ENCODE results near the gene ANKS1B.
"Not testable (repeated sequence)": the region's sequence is repeated elsewhere in the genome, so short reads cannot be mapped to it uniquely, and the experiment has no call there.

The ANKS1B gene

DNA sequence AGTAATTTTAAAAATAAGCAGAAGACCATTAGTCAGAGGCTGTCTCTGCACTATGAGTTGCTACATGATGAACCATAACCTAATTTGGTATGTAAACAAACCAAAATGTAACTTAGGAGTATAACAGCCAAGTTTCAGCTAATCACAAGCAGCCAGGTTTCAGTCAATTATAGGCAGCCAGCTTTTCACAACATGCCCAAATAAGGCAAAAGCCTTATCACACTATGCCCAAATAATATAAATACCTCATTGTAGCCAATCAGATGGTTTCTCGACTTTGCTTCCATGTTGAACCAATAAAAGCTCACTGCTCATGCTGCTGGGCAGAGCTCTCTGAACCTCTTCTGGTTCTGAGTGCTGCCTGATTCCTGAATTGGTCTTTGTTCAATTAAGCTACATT, 298.6 kb downstream of the ANKS1B start:
- no peak for DNase-seq

DNA sequence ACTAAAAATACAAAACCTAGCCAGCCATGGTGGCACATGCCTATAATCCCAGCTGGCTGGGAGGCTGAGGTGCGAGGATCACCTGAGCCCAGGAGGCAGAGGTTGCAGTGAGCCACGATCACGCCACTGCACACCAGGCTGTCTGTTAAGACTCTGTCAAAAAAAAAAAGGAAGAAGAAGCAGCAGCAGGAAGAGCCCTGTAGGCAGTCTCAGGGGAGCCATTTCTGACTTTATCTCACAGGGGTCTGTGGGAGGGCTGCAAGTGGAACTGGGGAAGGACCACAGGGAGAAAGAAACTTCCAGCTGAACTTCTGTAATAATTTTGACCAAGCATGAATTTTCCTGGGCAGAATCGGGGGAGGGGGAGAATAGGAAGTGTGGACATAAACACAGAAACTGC, 304.5 kb downstream of the ANKS1B start:
- DNase-seq = no peak

DNA sequence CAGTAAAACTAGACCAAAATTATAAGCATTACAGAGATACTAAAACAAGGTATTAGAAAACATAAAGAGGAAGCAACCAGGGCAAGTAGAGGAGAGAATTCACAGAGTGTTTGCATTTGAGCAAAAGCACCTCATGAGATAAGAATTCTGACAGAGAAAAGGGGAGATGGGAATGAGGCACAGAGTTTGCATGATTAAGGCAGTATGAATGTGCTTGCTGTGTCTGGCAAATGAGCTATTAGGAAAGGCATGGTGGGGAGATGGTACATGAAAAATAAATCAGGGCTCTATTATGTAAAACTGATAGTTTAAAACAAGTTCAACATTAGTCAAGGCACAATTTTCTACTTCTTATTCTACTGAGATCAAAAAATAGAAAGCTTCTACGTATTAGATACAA, 314.1 kb downstream of the ANKS1B start:
- no peak for DNase-seq

DNA sequence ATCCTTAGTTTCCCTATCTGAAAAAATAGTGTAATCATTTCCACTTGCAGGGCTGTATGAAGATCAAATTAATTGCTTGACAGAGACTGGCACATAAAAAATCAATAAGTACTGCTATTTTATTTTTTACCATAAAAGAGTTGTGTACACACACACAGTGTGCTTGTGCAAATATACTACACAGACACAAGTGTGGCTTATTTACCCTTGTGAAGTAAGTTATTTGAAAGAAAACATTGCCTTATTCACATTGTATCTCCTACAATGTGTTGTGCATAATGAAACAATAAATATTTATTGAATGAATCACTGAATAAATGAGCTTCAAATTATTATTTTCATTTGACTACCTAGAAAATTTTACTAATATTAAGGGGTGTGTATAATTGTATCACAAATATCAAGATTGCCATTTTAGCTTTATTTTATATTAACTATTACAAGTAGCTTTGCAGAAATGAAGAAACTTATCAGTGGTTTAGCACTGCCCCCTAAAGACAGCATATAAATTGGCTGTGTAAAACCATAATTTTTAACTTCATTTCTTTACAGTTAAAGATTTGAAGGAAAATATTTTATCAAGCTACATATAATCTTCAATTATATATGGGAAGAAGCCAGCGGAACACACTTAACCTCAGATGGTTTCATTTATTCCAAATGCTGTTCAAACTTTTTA, 325.9 kb downstream of the ANKS1B start:
- peak; percentile 15 to 22 for DNase-seq

DNA sequence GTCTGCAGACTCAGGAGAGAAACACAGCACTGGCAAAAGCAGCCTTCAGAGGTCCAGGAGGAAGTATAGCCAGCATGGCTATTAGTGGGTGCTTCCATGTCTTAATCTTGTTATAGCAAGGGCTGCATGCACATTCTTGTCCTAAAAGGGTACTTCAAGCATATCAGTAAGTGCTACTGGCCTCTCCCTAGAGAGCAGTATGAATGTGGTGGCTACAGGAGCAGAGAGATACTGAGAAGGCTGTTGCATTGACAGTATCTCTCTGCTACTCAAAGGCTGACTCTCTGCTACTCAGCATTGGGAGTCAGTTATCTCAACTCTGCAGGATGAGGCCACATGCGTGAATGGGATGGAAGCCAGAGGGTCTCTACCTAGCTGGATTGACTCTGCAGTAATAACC, 335.2 kb downstream of the ANKS1B start:
- DNase-seq = no peak

DNA sequence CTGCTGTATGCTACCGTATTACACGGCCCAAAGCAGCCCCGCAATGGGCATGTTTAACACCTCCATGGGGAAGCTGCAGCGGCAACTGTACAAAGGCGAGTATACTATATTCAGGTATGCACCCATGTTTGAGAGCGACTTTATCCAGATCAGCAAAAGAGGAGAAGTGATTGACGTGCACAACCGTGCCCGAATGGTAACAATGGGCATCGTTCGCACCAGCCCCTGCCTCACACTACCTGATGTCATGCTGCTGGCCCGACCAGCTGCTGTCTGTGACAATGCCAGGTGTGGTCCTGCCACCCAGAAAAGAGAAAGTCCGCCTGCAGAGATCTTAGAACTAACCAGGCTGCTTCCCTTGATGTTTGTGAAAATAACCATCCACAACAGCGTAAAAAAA, 336.6 kb downstream of the ANKS1B start:
- no peak for DNase-seq

DNA sequence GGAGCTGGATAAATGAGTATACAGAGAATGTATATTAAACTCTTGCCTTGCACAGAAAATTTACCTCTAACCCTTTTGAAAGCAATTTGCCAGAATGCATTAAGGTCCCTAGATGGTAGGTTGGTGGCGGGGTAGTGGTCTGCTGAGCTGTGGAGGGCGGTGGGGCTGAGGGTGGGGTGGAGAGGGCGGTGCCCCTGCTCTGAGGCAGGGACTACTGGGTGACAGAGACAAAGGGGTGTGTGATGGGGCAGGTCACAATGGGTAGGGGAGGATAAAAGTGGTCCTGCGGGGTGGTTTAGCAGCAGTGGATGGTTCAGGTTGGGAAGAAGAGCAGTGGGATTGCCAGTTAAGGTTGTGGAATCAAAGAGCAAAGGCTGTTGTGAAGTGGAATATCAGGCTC, 337.3 kb downstream of the ANKS1B start, which contains the start of gene GARIN6:
TSS of gene GARIN6 (plus strand) at position 301 of the 400 bp plus-strand sequence. CDS start 422 bp downstream, outside the sequence.
- DNase-seq = no peak

DNA sequence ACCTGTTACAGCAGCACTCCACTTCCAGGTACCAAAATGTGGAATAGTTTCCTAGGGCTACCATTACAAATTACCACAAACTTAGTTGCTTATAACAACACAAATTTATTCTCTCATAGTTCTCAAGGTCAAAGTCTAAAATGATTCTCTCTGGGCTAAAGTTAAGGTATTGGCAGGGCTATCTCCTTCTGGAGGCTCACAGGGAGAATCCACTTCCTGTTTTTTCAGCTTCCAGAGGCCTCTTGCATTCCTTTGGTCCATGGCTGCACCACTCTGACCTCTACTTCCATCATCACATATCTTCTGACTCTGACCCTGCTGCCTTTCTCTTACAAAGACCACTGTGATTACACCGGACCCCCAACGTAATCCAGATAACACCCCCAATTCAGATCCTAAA, 340.1 kb downstream of the ANKS1B start:
- DNase-seq = no peak

DNA sequence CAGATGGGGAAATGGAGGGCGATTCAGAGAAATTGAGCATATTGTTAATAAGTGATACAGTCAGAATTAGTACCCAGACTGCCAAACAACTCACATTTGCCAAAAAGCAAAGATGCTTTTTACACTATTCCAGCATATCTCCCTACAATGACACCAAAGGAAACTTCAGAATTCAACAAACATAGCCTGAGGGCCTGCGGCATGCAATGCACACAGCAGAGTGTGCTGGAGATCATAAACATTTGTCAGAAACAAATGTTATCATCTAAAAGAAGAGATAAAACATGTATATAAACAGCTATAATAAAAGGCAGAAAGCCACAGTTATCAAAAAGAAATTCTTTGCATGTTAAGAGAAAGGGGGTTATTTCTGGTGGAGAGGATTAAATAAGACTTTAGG, 357.3 kb downstream of the ANKS1B start:
- no peak for DNase-seq

DNA sequence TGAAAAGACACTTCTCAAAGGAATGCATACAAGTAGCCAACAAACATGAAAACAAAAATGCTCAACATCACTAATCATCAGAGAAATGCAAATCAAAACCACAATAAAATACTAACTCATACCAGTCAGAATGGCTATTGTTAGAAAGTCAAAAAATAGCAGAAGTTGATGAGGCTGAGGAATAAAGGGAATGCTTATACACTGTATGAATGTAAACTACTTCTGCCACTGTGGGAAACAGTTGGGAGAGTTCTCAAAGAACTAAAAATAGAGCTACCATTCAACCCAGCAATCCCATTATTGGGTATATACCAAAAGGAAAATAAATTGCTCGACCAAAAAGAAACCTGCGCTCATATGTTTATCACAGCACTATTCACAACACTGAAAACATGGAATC, 360.1 kb downstream of the ANKS1B start:
- not testable (repeated sequence) for DNase-seq

DNA sequence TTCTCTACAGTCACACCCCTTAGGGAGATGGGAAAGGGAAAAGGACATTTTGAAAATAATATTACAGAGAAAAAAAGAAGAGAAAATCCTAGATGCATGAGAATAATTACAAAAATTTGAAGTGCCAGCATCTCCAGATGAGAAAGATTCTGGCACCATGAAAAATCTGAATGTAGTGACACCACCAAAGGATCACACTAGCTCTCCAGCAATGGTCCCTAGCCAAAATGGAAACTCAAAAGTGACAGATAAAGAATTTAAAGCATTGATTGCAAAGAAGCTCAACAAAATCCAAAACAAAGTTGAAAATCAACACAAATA, 364.6 kb downstream of the ANKS1B start:
- DNase-seq = no peak

DNA sequence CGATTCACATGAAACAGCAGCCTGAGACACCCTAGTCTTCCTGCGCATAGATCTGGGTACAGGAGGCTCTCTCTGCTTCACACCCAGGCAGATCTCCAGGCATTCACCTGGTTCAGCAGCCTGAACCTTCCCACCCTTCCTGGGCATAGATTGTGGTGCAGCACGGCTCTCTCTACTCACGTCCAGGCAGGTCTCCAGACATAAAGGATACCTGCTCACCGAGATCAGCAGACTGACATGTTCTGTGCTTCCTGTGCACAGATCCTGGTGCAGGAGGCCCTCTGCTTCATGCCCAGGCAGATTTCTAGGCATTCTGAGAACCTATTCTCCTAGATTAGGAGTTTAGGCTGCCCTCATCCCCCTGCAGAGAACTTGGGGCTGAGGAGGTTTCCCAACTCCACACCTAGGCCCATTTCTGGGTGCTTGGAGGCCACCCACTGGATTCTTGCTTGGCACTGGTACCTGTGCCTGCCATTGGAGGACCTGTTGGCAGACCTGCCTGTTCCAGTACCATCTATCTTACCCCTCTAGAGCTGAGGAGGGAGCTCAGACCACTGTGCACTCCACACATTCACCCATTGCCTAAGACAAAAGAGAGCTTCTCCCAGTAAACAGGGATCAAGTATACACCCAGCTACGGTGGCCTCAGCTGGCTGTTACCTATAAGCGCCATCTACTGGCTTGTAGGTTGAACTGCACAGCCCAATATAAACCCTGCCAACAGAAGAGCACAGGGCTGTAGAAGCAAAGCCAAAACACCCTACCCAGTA, 365.2 kb downstream of the ANKS1B start:
- DNase-seq = no peak

DNA sequence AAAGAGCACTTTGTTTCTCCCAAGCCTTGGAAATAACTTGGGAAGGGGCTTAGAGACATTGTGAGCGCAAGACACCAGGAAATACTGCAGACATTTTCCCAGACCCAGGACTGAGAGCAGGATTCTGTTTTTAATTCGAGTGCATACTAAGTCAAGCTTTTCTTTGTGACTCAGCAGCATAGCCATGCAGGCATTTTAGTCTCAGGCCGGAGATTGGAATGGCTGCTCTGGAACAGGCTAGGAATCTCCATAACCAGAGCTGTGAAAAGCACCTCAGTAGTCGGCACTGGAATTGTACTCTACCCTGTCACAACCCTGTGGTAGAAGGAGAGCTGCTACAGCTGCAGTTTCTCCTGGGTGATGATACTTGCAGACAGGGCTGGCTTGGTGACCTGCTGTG, 366.1 kb downstream of the ANKS1B start:
- no peak for DNase-seq

DNA sequence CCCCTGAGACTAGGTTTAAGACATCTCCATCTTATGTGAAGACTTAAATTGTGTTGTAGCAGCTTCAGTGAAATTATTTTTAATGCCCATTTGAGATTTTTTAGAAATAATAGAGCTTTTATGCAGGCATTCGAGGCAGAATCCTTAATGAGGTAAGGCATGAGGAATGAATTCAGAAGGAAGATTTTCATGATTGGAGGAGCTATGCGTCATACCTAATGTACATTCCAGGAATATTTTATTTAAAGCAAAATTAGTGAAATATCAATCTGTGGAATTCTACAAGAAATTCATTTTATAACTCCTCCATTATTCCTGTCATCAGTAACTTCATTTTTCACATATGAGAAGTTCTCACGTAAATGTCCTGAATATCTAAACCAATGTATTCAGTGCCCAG, 373.1 kb downstream of the ANKS1B start:
- DNase-seq = no peak

DNA sequence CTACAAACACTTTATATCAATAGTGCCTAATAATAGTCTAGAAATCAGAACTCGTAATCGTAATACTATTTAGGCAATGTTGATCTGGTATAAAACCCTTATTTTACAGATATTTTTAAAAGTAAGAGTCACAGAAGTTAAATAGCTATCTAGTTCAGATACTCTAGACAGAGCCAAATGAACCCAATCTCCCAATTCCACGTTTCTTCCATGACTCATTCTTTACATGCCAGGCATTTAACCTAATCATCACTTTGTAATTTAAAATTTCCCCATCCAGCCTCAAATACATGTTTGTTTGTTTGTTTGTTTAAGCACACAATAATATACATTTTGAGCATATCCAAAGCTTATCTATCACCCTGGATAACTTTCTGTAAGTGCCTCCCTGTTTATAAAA, 373.6 kb downstream of the ANKS1B start:
- DNase-seq = no peak

DNA sequence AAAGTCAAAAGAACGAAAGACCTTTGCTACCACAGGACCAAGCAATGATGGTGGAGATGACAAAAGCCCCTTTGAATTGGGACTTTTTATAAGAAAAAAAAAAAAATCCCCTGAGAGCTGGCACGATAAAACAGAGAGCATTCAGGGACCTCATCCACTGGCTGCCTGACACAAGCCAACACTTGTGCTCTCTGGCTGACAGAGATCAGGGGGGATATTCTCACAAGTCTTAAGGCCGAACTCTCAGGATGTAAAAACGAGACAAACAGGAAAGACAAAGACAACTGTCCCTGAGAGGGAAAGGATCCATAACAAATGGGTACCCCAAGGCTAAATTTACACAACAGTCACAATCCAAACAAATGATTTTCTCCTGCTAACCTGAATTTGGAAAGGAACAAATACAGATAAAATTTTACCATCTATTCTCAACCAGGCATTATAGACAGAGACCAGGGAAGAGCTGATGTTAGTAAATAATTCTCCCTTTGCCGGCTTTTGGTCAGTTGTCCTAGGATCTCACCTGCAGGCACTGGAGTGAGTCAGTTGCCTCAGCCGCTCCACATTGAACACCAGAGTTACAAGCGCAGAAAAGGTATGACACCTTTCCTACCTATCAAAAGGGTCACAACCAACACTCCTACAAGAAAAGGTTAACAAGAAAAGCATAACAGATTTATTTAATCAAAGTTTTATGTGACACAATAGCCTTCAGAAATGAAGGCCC, 375.1 kb downstream of the ANKS1B start:
- no peak for DNase-seq

DNA sequence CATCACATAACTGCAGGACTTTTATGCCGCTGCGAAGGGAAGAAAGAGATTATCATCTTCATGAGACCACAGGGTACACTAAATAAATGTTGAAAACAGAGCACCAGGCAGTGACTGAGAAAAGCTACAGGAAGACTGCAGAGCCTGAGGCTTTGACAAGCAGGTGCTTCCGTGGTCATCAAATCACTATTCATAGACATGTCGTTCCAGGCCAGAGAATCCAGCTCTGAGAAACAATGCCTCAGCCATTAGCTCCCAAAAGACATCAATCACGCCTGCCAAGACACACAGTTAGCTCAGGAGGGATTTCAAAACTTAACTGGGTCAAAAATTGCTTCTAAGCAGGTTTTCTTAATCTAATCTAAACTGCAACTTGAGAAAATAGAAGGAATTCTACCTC, 384.3 kb downstream of the ANKS1B start:
- DNase-seq = no peak

DNA sequence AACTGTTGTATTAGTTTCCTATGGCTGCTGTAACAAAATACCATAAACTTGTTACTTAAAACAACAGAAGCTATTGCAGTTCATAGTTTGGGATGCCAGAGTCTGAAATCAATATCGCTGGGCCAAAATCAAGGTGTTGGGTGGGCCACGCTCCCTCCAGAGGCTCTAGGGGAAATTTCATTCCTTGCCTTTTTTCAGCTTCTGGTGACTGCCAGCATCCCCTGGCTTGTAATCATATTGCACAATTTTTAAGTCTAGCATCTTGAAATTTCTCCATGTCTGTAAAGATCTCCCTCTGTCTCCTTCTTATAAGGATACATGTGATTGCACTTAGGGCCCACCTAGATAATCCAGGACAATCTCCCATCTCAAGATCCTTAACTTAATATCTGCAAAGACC, 386.0 kb downstream of the ANKS1B start:
- no peak for DNase-seq

DNA sequence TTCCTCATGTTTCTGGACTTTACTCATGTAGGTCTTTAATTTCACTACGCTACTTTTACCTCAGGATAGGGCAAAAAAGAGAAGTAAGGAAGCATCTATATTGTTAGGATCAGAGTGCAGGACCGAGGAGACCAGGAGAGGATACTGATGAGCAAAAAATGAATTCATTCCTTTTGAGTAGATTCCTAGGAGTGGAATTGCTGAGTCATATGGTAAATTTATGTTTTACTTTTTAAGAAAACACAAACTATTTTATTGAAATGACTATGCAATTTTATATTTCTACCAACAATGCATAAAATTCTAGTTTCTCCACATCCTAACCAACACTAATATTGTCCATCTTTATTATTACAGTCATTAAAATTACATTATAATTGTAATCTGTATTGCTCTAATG, 388.0 kb downstream of the ANKS1B start:
- no peak for DNase-seq

DNA sequence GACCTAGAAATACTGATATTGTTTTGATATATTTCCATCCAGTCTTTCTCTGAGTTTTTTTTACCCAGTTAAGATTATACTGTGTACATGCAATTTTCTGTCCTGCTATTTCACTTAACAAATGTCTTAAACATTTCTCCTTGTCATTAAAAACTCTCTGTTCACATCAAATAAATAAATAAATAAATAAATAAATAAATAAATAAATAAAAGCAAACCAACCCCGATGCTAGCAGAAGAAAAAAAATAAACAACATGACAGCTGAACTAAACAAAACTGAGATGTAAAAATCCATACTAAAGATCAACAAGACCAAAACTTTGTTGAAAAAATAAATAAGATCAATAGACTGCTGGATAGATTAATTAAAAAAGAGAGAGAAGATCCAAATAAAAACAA, 407.6 kb downstream of the ANKS1B start:
- DNase-seq = not testable (repeated sequence)

DNA sequence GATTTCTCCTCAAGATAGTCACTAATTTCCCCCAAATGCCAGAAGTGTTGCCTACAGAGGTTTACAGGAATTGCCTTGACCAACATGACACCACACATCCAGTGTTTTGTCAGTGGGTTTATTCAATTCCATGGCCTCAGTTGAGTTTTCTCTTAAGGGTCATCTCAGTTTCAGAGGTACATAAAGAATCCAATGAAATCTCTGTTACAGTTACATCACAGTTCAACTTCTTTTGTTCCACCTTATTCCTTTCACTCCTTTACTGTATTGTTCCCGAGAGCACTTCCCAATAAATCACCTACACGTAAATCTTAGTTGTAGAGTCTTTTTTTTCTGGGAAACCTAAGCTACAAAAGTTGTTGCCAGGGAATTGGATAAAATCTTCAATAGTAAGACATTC, 410.8 kb downstream of the ANKS1B start:
- no peak for DNase-seq

DNA sequence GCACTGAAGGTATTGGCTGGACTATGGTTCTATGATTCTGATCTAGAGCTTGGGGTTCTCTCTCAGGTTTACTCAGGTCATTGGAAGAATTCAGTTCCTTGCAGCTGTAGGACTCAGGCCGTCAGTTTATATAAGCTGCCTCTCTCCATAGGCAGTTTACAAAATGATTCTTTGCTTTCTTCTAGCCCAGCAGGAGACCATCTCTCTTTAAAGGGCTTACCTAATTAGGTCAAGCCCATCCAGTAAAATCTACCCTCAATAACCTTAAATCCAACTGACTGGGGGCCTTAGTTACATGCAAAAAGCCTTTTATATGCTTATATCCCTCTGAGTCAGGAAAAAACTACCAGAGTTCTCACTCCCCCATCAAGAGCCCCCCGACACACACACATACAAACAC, 417.7 kb downstream of the ANKS1B start:
- no peak for DNase-seq

DNA sequence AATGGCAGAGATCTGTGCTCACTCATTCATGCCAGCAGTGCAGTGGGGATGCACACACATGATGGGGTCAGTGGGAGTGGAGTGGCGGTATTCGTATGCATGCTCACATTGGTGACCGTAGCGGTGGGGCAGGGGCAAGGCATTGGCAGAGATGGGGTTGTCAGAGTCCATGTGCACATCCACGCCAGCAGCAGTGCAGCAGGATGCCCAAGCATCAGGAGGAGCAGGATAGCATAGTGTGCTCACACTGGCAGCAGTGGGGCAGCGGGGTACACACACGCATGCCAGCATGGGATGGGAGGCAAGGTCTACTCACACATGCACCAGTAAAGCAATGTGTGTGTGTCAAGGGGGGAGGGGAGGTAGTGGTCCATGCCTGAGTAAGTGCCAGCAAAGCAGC, 426.6 kb downstream of the ANKS1B start:
- no peak for DNase-seq

DNA sequence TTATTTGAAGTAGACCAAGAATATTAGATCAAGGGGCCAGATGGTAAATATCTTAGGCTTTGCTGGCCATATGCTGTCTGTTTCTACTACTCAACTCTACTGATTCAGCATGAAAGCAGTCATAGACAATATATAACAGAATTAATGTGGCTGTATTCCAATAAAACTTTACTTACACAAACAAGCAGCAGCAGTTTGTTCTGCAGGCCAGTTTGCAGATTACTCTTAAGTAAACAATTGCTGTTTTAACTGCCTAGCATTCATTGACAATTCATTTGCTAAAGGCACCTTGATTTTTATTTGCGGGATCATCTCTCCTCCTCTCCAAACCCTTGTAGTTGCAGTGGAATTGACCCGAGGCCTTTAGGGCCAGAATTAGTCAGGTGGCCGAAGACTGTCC, 431.3 kb downstream of the ANKS1B start:
- no peak for DNase-seq

All from NCI-H1930 (cell line).